GM19099 (cell line): ENCODE results near the gene ACTRT2.

ENCODE experiments used
- POLR2A ChIP-seq: IDR thresholded peaks from 3 replicates; pipeline ENCODE4 v1.6.1; 2011; ENCODE audit warnings: low read depth; ENCODE audit not compliant: insufficient read length; ENCODE audit errors: extremely low read depth

Gene ACTRT2

GRCh38 chr1:3018051-3018471, 3.2 kb upstream of the ACTRT2 start:
- no peak for TF ChIP-seq POLR2A

DNA sequence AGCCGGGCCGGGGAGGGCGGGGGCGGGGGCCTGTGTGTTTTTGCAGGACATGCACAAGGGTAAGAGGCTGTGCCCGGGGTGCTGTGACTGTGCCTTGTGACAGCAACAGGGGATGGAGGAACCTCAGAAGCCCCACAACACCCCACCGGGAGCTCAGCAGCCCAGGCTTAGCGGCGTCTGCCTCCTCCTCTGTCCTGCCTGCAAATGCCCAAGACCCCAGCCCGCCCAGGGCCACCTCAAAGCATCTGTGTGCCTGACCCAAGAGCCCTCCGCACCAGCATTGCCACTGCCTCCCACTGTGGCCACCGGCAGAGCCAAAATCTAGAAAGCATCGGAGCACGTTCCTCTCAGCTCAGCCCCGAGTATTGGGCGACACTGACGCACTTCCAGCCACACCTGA, 2.7 kb upstream of the ACTRT2 start:
- no peak for TF ChIP-seq POLR2A

GRCh38 chr1:3019007-3019515, 2.2 kb upstream of the ACTRT2 start:
- no peak for TF ChIP-seq POLR2A

DNA sequence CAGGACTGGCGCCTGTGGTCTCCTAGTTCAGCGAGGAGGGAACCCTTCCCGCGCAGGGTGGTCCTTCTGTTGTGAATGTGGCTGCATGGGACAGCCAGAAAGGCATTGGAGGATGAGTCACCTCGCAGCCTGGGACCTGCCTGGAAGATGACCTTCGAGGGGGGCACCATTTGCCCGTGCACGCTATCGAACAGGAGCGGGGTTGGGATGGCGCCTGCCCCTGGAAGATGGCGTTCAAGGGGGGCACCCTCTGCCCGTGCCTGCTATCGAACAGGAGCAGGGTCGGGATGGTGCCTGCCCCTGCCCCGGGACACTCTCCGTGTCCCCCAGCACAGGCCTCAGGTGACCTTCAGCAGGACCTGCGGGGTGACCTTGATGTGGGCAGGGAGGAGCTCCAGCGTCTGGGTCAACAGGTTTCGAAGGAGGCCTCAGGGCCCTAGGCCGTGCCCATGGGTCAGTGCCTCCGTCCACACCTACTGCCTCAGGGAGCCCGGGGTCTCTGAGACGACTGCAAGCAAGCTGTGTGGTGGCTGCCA, 1.7 kb upstream of the ACTRT2 start:
- TF ChIP-seq POLR2A, result no peak

GRCh38 chr1:3020263-3020909, 881 bp upstream of the ACTRT2 start:
- TF ChIP-seq POLR2A, result no peak

DNA sequence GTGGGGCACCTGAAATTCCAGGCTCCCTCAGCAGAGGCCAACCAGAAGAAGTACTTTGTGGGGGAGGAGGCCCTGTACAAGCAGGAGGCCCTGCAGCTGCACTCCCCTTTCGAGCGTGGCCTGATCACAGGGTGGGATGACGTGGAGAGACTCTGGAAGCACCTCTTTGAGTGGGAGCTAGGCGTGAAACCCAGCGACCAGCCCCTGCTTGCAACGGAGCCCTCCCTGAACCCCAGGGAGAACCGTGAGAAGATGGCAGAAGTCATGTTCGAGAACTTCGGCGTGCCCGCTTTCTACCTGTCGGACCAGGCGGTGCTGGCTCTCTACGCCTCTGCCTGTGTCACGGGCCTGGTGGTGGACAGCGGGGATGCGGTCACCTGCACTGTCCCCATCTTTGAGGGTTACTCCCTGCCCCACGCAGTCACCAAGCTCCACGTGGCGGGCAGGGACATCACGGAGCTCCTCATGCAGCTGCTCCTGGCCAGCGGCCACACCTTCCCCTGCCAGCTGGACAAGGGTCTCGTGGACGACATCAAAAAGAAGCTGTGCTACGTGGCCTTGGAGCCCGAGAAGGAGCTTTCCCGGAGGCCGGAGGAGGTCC, 634 bp downstream of the ACTRT2 start:
- TF ChIP-seq POLR2A, result no peak

- TF ChIP-seq POLR2A, result no peak
Measured at GRCh38 chr1:3022511-3022973, 1.3 kb downstream of the ACTRT2 start.

DNA sequence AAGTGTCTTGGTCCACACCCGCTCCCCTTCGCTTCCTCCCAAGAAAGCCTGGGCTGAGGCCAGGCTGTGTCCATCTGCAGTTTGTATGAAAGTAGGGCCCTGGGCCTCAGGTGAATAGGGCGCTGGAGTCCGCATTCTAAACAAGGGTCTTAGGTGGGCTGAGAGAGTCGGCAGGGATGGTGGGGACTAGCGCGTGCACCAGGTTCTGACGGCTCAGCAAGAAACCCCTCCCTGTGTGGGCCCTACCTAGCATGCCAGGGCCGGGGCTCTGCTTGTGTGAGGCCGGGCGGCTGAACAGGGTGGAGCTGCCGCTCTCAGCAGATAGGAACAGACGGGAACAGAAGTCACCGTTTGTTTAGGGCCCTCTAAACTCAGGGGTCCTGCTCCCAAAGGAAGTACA, 1.7 kb downstream of the ACTRT2 start:
- TF ChIP-seq POLR2A, result no peak

- TF ChIP-seq POLR2A, result no peak
Measured at GRCh38 chr1:3024019-3024418, 2.8 kb downstream of the ACTRT2 start.

DNA sequence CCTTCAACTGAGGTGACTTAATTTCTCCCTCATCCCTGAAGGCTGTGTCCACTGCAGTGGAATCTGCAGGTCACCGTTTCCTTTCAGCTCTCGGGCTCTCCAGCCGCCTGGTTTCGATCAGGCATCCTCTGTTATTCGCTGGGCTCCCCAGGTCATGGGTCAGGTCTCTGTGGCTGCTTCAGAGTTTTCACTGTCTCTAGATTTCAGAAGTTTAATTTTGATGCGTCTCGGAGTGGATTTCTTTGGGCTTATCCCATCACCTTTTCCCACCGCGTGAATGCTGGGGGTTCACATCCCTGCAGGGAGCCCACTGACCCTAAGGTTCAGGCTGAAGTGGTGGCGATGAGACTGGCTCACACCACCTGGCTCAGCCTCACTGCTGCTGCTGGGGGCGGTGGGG, 3.3 kb downstream of the ACTRT2 start:
- no peak for TF ChIP-seq POLR2A

- TF ChIP-seq POLR2A, result no peak
Measured at GRCh38 chr1:3026124-3026523, 4.9 kb downstream of the ACTRT2 start.

DNA sequence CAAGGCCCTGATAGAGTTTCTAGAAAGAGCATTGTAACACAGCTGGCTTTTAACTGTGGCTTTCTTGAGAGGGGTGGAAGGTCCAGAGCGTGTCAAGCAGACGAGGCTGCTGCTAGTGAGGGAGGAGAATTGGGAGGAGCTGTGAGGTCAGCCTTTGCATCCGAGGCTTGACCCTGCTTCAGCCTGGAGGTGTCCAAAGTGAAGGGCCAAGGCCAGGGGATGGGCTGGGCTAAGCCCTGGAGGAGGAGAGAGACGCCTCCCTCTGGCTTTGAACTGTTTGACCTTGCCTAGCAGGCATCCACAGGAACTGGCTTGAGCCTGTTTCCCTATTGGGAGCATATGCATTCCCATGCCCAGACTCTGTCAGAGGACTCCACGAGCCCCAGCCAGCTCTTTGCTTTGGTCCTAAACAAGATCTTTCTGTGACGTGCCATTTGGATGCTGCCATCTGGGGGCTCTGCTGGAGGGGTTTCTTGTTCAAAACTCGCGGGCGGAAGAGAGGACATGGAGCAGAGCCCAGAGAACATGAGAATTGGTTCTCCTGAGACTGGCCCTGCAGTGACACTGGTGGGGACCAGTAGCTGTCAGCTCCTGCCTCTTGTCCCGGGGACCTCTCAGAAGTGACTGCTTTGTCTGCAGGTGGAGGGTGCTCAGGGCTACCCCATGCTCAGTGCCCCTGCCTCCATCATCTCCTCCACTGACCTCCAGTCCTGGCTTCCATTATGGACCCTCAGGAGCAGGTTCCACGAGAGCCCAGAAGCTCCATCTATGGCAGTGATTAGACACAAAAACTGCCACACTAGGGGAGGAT, 5.5 kb downstream of the ACTRT2 start:
- no peak for TF ChIP-seq POLR2A

GRCh38 chr1:3027611-3028371, 6.5 kb downstream of the ACTRT2 start:
- TF ChIP-seq POLR2A, result no peak

DNA sequence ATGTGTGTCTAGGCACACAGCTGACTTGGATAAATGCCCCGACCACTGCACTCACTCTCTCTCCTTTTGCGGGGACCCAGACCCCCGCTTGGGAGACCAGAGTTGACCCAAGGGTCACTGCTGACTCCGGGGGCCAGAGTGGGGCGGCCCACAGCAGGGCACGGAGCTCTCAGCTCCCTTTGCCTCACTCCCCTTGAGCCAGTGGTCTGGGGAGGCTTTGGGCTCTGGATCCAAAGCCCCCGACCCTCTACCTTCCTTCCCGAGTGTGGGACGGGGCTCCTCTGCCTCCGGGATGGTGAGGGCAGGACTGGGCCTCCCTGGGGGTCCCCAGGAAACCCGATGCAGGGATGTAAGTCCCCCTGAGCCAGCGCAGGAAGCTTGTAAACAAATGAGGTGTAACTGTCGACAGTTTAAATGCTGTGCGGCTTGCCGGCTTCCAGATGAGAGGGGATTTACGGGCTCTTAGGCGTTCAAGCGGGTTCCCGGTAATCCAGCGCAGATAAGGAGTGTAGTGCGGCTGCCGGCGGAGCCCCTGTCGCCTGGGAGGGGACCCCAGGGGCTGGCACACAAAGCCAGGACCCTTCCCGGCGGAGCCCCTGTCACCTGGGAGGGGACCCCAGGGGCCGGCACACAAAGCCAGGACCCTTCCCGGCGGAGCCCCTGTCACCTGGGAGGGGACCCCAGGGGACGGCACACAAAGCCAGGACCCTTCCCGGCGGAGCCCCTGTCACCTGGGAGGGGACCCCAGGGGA, 7.4 kb downstream of the ACTRT2 start:
- no peak for TF ChIP-seq POLR2A
